Measurements from ENCODE around the gene TMEM150B. TPM values are rescaled to one million over a fixed set of nuclear protein-coding genes. Genes with fewer than 3 reads are reported as not detected.

TMEM150B gene
- total RNA-seq, 1 experiment from 2014 or later: not detected

DNA sequence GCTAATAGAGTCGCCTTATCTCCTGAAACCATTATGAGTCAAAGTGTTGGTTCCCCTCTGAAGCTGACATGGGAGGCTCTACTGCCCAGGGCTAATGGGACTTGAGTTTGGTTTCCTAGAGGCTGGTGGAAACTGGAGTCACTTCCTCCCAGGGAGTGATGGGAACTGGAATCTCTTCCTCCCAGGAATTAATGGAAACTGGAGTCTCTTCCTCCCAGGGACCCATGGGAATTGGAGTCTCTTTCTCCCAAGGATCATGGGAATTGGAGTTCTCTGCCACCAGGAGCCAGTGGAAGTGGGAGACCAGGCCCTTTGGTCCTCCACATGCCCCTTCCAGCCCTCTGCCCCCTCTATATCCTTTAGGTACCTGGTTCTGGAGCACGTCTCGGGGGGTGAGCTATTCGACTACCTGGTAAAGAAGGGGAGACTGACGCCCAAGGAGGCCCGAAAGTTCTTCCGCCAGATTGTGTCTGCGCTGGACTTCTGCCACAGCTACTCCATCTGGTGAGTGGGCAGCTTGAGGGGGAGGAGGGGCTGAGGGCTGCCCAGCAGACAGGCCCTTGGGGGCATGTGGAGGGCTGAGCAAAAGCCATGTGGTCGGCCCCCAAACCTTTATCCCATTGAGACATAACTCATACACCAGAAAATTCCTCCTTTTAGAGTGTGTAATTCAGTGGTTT is 35.9 kb downstream of the TMEM150B start:
- Mint-ChIP-seq H3K9me3 (ENCODE audit: low read depth, unreplicated experiment) (no peaks in the 10 kb centered on the region), H3K4me1 (ENCODE audit: low read depth, unreplicated experiment) (no peaks in the 10 kb centered on the region), H3K4me3 (ENCODE audit: low read depth, unreplicated experiment) (no peak overlapping the region), H3K27me3 (ENCODE audit: unreplicated experiment) (peaks cover 30% of the 10 kb centered on the region), H3K36me3 (ENCODE audit: insufficient read depth, unreplicated experiment) (peaks cover 7% of the 10 kb centered on the region), H3K27ac (ENCODE audit: unreplicated experiment) (no peak overlapping the region)
- no TSS peak for BruUV-seq (replicated peaks)
- intact Hi-C loops (cut with micrococcal nuclease; ENCODE audit: unreplicated experiment): no loop called here
- DNase-seq: no peak
- TF ChIP-seq, protein P1, sequence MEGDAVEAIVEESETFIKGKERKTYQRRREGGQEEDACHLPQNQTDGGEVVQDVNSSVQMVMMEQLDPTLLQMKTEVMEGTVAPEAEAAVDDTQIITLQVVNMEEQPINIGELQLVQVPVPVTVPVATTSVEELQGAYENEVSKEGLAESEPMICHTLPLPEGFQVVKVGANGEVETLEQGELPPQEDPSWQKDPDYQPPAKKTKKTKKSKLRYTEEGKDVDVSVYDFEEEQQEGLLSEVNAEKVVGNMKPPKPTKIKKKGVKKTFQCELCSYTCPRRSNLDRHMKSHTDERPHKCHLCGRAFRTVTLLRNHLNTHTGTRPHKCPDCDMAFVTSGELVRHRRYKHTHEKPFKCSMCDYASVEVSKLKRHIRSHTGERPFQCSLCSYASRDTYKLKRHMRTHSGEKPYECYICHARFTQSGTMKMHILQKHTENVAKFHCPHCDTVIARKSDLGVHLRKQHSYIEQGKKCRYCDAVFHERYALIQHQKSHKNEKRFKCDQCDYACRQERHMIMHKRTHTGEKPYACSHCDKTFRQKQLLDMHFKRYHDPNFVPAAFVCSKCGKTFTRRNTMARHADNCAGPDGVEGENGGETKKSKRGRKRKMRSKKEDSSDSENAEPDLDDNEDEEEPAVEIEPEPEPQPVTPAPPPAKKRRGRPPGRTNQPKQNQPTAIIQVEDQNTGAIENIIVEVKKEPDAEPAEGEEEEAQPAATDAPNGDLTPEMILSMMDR (IDR thresholded peaks at IDR 0.05; ENCODE audit: unreplicated experiment): no peak
- CTCF ChIA-PET: no interaction called here

DNA sequence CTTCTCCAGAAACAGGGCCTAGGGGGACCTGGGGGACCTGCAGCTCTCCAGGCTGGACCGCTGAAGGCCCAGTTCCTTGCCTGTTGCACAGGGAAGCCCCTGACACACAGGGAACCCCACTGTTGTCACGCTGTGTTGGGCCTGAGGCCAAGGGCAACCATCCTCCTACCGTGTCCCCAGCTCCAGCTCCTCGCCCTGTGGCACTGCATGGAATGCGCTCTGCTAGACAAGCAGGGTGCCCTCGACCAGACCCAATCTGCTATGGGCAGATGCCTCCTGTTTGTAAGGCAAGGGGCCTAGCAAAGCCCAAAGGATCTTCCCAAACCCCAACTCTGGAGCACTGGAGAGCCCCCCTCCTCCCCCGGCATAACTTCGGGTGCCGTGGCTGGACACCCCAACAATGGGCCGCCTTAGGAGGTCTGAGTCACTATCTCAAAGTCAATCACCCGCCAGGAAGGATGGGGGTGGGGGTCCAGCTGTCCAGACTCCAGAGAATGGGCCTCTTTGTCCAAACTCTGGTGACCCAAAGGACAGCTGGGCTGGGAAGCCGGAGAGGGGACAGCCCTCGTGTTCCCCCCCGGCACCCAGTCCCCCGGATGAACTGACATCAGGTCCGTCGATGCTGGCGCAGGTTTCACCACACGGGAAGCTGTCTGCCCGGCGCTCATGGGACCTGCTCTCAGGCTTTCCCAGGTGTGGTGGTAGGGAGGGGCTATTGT is 37.6 kb downstream of the TMEM150B start:
- Mint-ChIP-seq H3K4me3 (ENCODE audit: low read depth, unreplicated experiment) (no peak overlapping the region), H3K4me1 (ENCODE audit: low read depth, unreplicated experiment) (no peaks in the 10 kb centered on the region), H3K27me3 (ENCODE audit: unreplicated experiment) (peaks cover 48% of the 10 kb centered on the region), H3K9me3 (ENCODE audit: low read depth, unreplicated experiment) (no peaks in the 10 kb centered on the region), H3K27ac (ENCODE audit: unreplicated experiment) (no peak overlapping the region), H3K36me3 (ENCODE audit: insufficient read depth, unreplicated experiment) (peaks cover 7% of the 10 kb centered on the region)
- BruUV-seq (replicated peaks): no TSS peak
- TF ChIP-seq, protein P1 (IDR thresholded peaks at IDR 0.05; ENCODE audit: unreplicated experiment): no peak
- no peak for DNase-seq
- CTCF ChIA-PET: interaction anchor here (1.7 kb wide), 1 partner anchor 14 kb away, joined by 4 read pairs; no protein-coding TSS in a partner anchor
- intact Hi-C loops (cut with micrococcal nuclease; ENCODE audit: unreplicated experiment): no loop called here

DNA sequence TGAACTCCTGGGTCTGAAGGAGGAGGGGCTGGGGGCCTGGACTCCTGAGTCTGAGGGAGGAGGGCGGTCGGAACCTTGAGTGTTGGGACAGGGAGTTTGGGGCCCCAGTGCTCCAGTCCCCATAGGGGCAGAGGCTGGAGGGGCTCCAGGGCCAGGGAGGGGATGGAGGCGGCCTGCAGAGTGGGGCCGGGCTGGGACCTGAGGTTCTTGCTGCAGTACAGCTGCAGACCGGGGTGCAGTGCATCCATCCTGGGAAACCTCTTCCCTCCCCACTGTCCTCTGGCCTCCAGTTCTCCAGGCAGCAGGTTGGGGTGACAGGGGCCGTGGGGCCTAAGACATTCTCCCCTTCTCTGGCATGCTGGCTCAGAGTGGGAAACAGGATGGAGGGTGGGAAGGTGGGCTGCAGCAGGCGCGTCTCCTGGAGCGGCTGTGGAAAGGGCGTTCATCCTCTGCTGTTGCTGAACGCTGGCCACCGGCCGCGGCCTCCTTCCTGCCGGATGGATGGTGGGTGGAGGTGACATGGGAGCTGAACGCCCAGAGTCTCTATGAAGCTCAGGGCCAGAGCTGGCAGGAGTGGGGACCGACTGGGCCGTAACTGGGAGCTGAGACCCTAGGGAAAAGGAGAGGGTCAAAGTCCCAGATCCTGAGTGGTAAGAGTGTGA is 39.8 kb downstream of the TMEM150B start:
- H3K4me1 Mint-ChIP-seq (ENCODE audit: low read depth, unreplicated experiment): peaks cover 14% of the 10 kb centered on the region
- BruUV-seq (replicated peaks): no TSS peak
- intact Hi-C loops (cut with micrococcal nuclease; ENCODE audit: unreplicated experiment): no loop called here
- DNase-seq: no peak
- peaks cover 55% of the 10 kb centered on the region for H3K27me3 Mint-ChIP-seq (ENCODE audit: unreplicated experiment)
- CTCF ChIA-PET: interaction anchor here (0.6 kb wide), 1 partner anchor 323 kb away, joined by 3 read pairs; no protein-coding TSS in a partner anchor
- peaks cover 18% of the 10 kb centered on the region for H3K36me3 Mint-ChIP-seq (ENCODE audit: insufficient read depth, unreplicated experiment)
- TF ChIP-seq, protein P1 (IDR thresholded peaks at IDR 0.05; ENCODE audit: unreplicated experiment): no peak
- H3K4me3 Mint-ChIP-seq (ENCODE audit: low read depth, unreplicated experiment): no peak overlapping the region
- H3K27ac Mint-ChIP-seq (ENCODE audit: unreplicated experiment): no peak overlapping the region
- no peaks in the 10 kb centered on the region for H3K9me3 Mint-ChIP-seq (ENCODE audit: low read depth, unreplicated experiment)

DNA sequence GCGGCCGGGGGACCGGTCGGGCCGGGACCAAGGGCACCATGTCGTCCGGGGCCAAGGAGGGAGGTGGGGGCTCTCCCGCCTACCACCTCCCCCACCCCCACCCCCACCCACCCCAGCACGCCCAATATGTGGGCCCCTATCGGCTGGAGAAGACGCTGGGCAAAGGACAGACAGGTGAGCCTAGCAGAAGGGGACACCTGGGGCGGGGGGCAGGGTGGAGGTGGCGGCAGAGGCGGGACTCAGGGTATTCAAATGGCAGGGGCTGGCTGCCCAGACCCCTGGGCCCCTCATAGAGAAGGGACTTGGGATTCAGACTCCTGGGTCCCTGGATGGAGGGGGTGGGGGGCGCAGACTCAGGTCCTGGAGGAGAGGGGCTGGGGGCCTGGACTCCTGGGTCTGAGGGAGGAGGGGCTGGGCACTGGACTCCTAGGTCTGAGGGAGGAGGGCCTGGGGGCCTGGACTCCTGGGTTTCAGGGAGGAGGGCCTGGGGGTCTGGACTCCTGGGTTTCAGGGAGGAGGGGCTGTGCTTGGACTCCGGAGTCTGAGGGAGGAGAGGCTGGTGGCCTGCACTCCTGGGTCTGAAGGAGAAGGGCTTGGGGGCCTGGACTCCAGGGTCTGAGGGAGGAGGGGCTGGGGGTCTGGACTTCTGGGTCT is 40.6 kb downstream of the TMEM150B start:
- TF ChIP-seq, protein P1 (IDR thresholded peaks at IDR 0.05; ENCODE audit: unreplicated experiment): no peak
- CTCF ChIA-PET: no interaction called here

More for the DNA sequence above, 40.6 kb downstream of the TMEM150B start:
- peaks cover 22% of the 10 kb centered on the region for H3K4me1 Mint-ChIP-seq (ENCODE audit: low read depth, unreplicated experiment)
- peaks cover 55% of the 10 kb centered on the region for H3K27me3 Mint-ChIP-seq (ENCODE audit: unreplicated experiment)
- BruUV-seq (replicated peaks): no TSS peak
- intact Hi-C loops (cut with micrococcal nuclease; ENCODE audit: unreplicated experiment): no loop called here
- no peak overlapping the region for H3K27ac Mint-ChIP-seq (ENCODE audit: unreplicated experiment)
- no peaks in the 10 kb centered on the region for H3K9me3 Mint-ChIP-seq (ENCODE audit: low read depth, unreplicated experiment)
- no peak overlapping the region for H3K4me3 Mint-ChIP-seq (ENCODE audit: low read depth, unreplicated experiment)
- H3K36me3 Mint-ChIP-seq (ENCODE audit: insufficient read depth, unreplicated experiment): peaks cover 26% of the 10 kb centered on the region
- DNase-seq: no peak

All from Calu3 (cell line).